K562 (cell line): ENCODE results near the gene MICAL2. TPM values are rescaled to one million over a fixed set of nuclear protein-coding genes. Genes with fewer than 3 reads are reported as not detected.

Source experiments
- ATAC-seq: fragments of 200-7000 bp; cut with Tn5 transposase; 3 replicates; pipeline ENCODE4 v1.9.1; 2020; ENCODE audit warnings: moderate library complexity
- BruUV-seq: library from RNA; stranded (reverse); fragments of 400-500 nt; replicated peaks from 2 replicates; lab custom pipeline; 2021; lab: Mats Ljungman, UMichigan
- CTCF ChIA-PET: fragments of 300-600 bp; formaldehyde crosslinking; extraction: SDS; loops from one replicate; lab custom pipeline; 2021; ENCODE audit warnings: low intra/inter-chr PET ratio; lab: Yijun Ruan, JAX
- POLR2A ChIA-PET: fragments of 300-600, 350-650 bp; sonication (Branson Sonifier 250); formaldehyde crosslinking; extraction: SDS; loops from one replicate; lab custom pipeline; 2021; ENCODE audit warnings: antibody characterized with exemption, inconsistent platforms; lab: Yijun Ruan, JAX
- DNase-seq, 4 experiments: peaks; one replicate each; pipeline versions ENCODE4 v3.0.0 to v3.0.0-alpha.2; 2011 to 2018; ENCODE audit warnings: low spot score in 3 of 4, mixed read lengths in 3 of 4; ENCODE audit errors: extremely low read depth in 1 of 4
- FAIRE-seq: peaks from 2 replicates; lab custom pipeline; 2011; peaks lifted over from hg19 to GRCh38; lab: Jason Lieb, UNC
- H2AFZ ChIP-seq: 2 replicates; pipeline ENCODE4 v1.6.0; 2011; ENCODE audit warnings: low read depth, low read length, control low read depth, inconsistent platforms
- H3K27ac ChIP-seq: fragments of 200-600 bp; 3 replicates; pipeline ENCODE4 v1.8.0; 2011; ENCODE audit warnings: low read depth, mild to moderate bottlenecking, control low read depth, inconsistent platforms, low read length, moderate library complexity, mixed read lengths; ENCODE audit errors: extremely low read depth
- H3K27me3 ChIP-seq, 2 experiments: fragments of 300-600 bp in 1 of 2; 2 replicates in 1 of 2; 3 replicates in 1 of 2; pipeline versions ENCODE4 v1.6.0 to v1.8.0; 2011; ENCODE audit warnings: inconsistent platforms in 2 of 2, low read length in 2 of 2, mild to moderate bottlenecking in 1 of 2, mixed read lengths in 1 of 2, moderate library complexity in 1 of 2; ENCODE audit not compliant: control insufficient read depth in 2 of 2, insufficient read depth in 2 of 2
- H3K36me3 ChIP-seq: fragments of 300-600 bp; 3 replicates; pipeline ENCODE4 v1.8.0; 2011; ENCODE audit warnings: mild to moderate bottlenecking, low read length, inconsistent platforms; ENCODE audit not compliant: control insufficient read depth, insufficient read depth
- H3K4me1 ChIP-seq, 2 experiments: fragments of 200-600 bp in 1 of 2; replicated peaks in 1 of 2; 2 replicates in 1 of 2; 3 replicates in 1 of 2; pipeline versions ENCODE4 v1.5.1 to v1.8.0; 2011; ENCODE audit warnings: inconsistent platforms in 2 of 2, low read length in 2 of 2, mild to moderate bottlenecking in 1 of 2, mixed read lengths in 1 of 2, moderate library complexity in 1 of 2; ENCODE audit not compliant: control insufficient read depth in 2 of 2, insufficient read depth in 2 of 2
- H3K4me2 ChIP-seq: 2 replicates; pipeline ENCODE4 v1.6.1; 2011; ENCODE audit warnings: low read length, control low read depth, inconsistent platforms, mixed read lengths; ENCODE audit not compliant: insufficient read depth
- H3K4me3 ChIP-seq: fragments of 200-600 bp; sonication (generic), shearing (Covaris generic); 2 replicates; pipeline ENCODE4 v1.5.1; 2016; ENCODE audit warnings: control low read depth, inconsistent platforms
- H3K79me2 ChIP-seq: fragments of 200-600 bp; 3 replicates; pipeline ENCODE4 v1.8.0; 2011; ENCODE audit warnings: low read length, inconsistent platforms; ENCODE audit not compliant: control insufficient read depth, insufficient read depth
- H3K9ac ChIP-seq, 2 experiments: 2 replicates each; pipeline versions ENCODE4 v1.6.0 to v1.6.1; 2011; ENCODE audit warnings: low read depth in 2 of 2, low read length in 2 of 2, control low read depth in 1 of 2, inconsistent platforms in 1 of 2, mild to moderate bottlenecking in 1 of 2, mixed read lengths in 1 of 2; ENCODE audit not compliant: insufficient read depth in 1 of 2
- H3K9me1 ChIP-seq: one replicate; pipeline ENCODE4 v1.6.0; 2011; ENCODE audit warnings: inconsistent platforms, mild to moderate bottlenecking, low read length, moderate library complexity; ENCODE audit not compliant: control insufficient read depth, insufficient read depth
- H3K9me3 ChIP-seq: replicated peaks from 2 replicates; pipeline ENCODE4 v1.5.1; 2011; ENCODE audit warnings: low read depth, low read length, inconsistent platforms; ENCODE audit not compliant: control insufficient read depth, insufficient read depth
- H4K20me1 ChIP-seq: replicated peaks from 2 replicates; pipeline ENCODE4 v1.6.1; 2011; ENCODE audit warnings: low read length, inconsistent platforms, mixed read lengths; ENCODE audit not compliant: control insufficient read depth, insufficient read depth
- CBX3 ChIP-seq, 2 experiments: IDR thresholded peaks; 1 replicate in 1 of 2; 2 replicates in 1 of 2; pipeline ENCODE4 v1.6.1; 2012; ENCODE audit warnings: inconsistent platforms in 2 of 2, low read length in 2 of 2, borderline replicate concordance in 1 of 2, control low read depth in 1 of 2
- EHMT2 ChIP-seq: fragments of 450-650 bp; IDR thresholded peaks from 2 replicates; pipeline ENCODE4 v1.6.1; 2018; ENCODE audit warnings: antibody characterized with exemption
- ELK1 ChIP-seq: sonication (generic); formaldehyde crosslinking; IDR thresholded peaks from 2 replicates; pipeline ENCODE4 v1.8.1; 2022; ENCODE audit warnings: missing genetic modification reagents
- KLF16 ChIP-seq: IDR thresholded peaks from 2 replicates; pipeline ENCODE4 v1.6.1; 2016; ENCODE audit warnings: antibody characterized with exemption
- NCOA2 ChIP-seq, 2 experiments: fragments of 450-650 bp; IDR thresholded peaks; 2 replicates each; pipeline ENCODE4 v1.6.1; 2018; ENCODE audit warnings: mild to moderate bottlenecking in 2 of 2, moderate library complexity in 1 of 2; ENCODE audit not compliant: partially characterized antibody in 2 of 2
- NFIX ChIP-seq: fragments of 250-450 bp; sonication (Bioruptor Pico); IDR thresholded peaks from 2 replicates; pipeline ENCODE4 v1.4.0; 2020; ENCODE audit warnings: low read depth, mild to moderate bottlenecking, moderate library complexity
- ZNF280A ChIP-seq: fragments of 450-650 bp; IDR thresholded peaks from 2 replicates; pipeline ENCODE4 v1.6.1; 2018; ENCODE audit warnings: mild to moderate bottlenecking, low read depth; ENCODE audit not compliant: partially characterized antibody
- ZNF316 ChIP-seq: fragments of 450-650 bp; IDR thresholded peaks from 2 replicates; pipeline ENCODE4 v1.6.1; 2016
- ZNF324 ChIP-seq: fragments of 250-450 bp; sonication (Bioruptor Pico); IDR thresholded peaks from 2 replicates; pipeline ENCODE4 v1.4.0; 2020; ENCODE audit warnings: mild to moderate bottlenecking
- WGBS: fragments of 100-300 bp; shearing (Covaris generic); methylation state at CpG from one replicate; pipeline ENCODE4 v1.1.6; 2016; ENCODE audit warnings: low coverage, mixed read lengths; ENCODE audit not compliant: insufficient coverage; ENCODE audit errors: missing lambda C conversion rate; 5-methylcytosine and 5-hydroxymethylcytosine counted together
- in situ Hi-C: fragments of 300-500 bp; cut with MboI; formaldehyde crosslinking; loops from 4 replicates; pipeline ENCODE4 v1.15.0; 2018; ENCODE audit warnings: inconsistent platforms, mixed read lengths
- intact Hi-C: fragments of 100-400 bp; cut with micrococcal nuclease; formaldehyde crosslinking; loops from 2 replicates; pipeline ENCODE4 v1.14.2; 2022
- polyA plus RNA-seq, 8 experiments: library from polyadenylated mRNA; depleted of rRNA in 4 of 8; stranded (reverse) in 5 of 8; unstranded in 3 of 8; fragments of >200 nt; fragmentation: Nextera tagmentation in 2 of 8; fragmentation: Illumina TruSeq in 1 of 8; extraction: Ambion mirVana in 2 of 8; extraction: Trizol in 1 of 8; gene quantifications; 2 replicates each; pipeline versions ENCODE4 v1.2.1 to v1.2.3, GENCODE V29; 2011 to 2014; ENCODE audit warnings: inconsistent platforms in 1 of 8, missing spikeins in 1 of 8
- total RNA-seq, 7 experiments: library from RNA; depleted of rRNA in 6 of 7; stranded (reverse); fragments of >200 nt in 6 of 7; fragmentation: Illumina TruSeq in 2 of 7; extraction: Trizol in 2 of 7; gene quantifications; 2 replicates each; pipeline versions ENCODE4 v1.2.1 to v1.2.3, GENCODE V29; 2011 to 2021; ENCODE audit warnings: low replicate concordance in 1 of 7

The MICAL2 gene
- total and polyA plus RNA-seq, 9 of the 15 experiments (the other 6 are each of a cell fraction or from before 2014, with no cell fraction given): 4.7 to 64.2 (median 33.6) TPM

- no peak overlapping the region for H2AFZ ChIP-seq
- FAIRE-seq (no peak), ATAC-seq (no peak), DNase-seq (no peak)
- H3K27me3 ChIP-seq: no peaks in the 10 kb centered on the region
- no TSS peak for BruUV-seq
- H3K4me3 ChIP-seq: no peak overlapping the region
- ChIA-PET CTCF (interaction anchor here (0.5 kb wide), 1 partner anchor 589 kb away, joined by 3 read pairs; no protein-coding TSS in a partner anchor), POLR2A (no interaction called here)
- 0 out of 2 replicates have a peak, but pooled peaks cover 3% of the 10 kb centered on the region for H3K9me3 ChIP-seq
- H3K9me1 ChIP-seq: no peaks in the 10 kb centered on the region
- TF ChIP-seq EHMT2 (no peak), NCOA2 (IDR thresholded peaks at IDR 0.05; ENCODE audit: partially characterized antibody in 2 of 2) (no peak), ZNF316 (no peak), KLF16 (no peak)
- H3K9ac ChIP-seq: no peak overlapping the region
- no peak overlapping the region for H3K27ac ChIP-seq
- WGBS: 50% methylated on average over 2 of the region's 2 CpGs
- H3K36me3 ChIP-seq: no peaks in the 10 kb centered on the region
- in situ Hi-C loops: no loop called here
- H4K20me1 ChIP-seq: no peaks in the 10 kb centered on the region
- H3K79me2 ChIP-seq: no peaks in the 10 kb centered on the region
- H3K4me1 ChIP-seq: peaks cover 0 to under 1% of the 10 kb centered on the region in 2 experiments; a peak in 2 of 5 replicates
- intact Hi-C loops: no loop called here
- H3K4me2 ChIP-seq: no peak overlapping the region
These were observed 185.6 kb downstream of the MICAL2 start for GRCh38 chr11:12295943-12296342.

- Histone ChIP-seq H3K4me1 (no peaks in the 10 kb centered on the region; a peak in 1 of 5 replicates), H4K20me1 (no peaks in the 10 kb centered on the region), H3K9me1 (no peaks in the 10 kb centered on the region), H3K9me3 (0 out of 2 replicates have a peak, but pooled peaks cover 3% of the 10 kb centered on the region), H3K79me2 (no peaks in the 10 kb centered on the region), H3K4me2 (no peak overlapping the region), H3K9ac (no peak overlapping the region), H3K27ac (no peak overlapping the region), H3K36me3 (no peaks in the 10 kb centered on the region), H3K4me3 (no peak overlapping the region), H2AFZ (no peak overlapping the region), H3K27me3 (no peaks in the 10 kb centered on the region)
- in situ Hi-C loops (no loop called here), intact Hi-C loops (no loop called here)
- FAIRE-seq: no peak
- no peak for ATAC-seq
- WGBS: 12% methylated on average over 3 of the region's 3 CpGs
- TF ChIP-seq ZNF324: peak; percentile 97
- TF ChIP-seq ZNF280A: peak; percentile 48
- TF ChIP-seq NFIX (CRISPR knock-in tag): no peak
- TF ChIP-seq ELK1 (CRISPR knock-in tag): no peak
- TF ChIP-seq CBX3 (IDR thresholded peaks at IDR 0.05; ENCODE audit: borderline replicate concordance in 1 of 2, low read length in 2 of 2): 0 out of 3 replicates have a peak, but pooled peaks of 1 of the 2 experiments have one; percentile 36
- BruUV-seq: no TSS peak
- no peak for DNase-seq
- ChIA-PET POLR2A (no interaction called here), CTCF (no interaction called here)
These were observed 188.2 kb downstream of the MICAL2 start for GRCh38 chr11:12298610-12299009.
